ENCODE measurements around the gene STAG3.

- peak; percentile 54 for TF ChIP-seq CTCF (IDR thresholded peaks at IDR 0.05; ENCODE audit: low read depth, low read length, poor library complexity, severe bottlenecking)
- TF ChIP-seq EZH2phosphoT487 (IDR thresholded peaks at IDR 0.05; ENCODE audit: borderline replicate concordance, low read length): no peak
Observed at GRCh38 chr7:100173806-100174495, 3.8 kb upstream of the STAG3 start.

Data from DOHH2 (cell line).